RWPE1 (cell line): ENCODE results near the gene RFNG.

ENCODE experiments used
- CTCF ChIA-PET: fragments of 350-600 bp; sonication (Branson Sonifier 250); formaldehyde crosslinking; extraction: SDS; loops from one replicate; lab custom pipeline; 2021; lab: Yijun Ruan, JAX
- POLR2A ChIA-PET: fragments of 400-600 bp; formaldehyde crosslinking; extraction: SDS; loops from one replicate; lab custom pipeline; 2020; ENCODE audit warnings: antibody characterized with exemption; ENCODE audit not compliant: low non-redundant PET; lab: Yijun Ruan, JAX
- DNase-seq: peaks from one replicate; pipeline ENCODE4 v3.0.0; 2012; ENCODE audit warnings: low spot score
- H3K27ac ChIP-seq: fragments of 450-650 bp; 2 replicates; pipeline ENCODE4 v1.5.1; 2017
- TF ChIP-seq, protein P1 (sequence below): fragments of 450-650 bp; conservative IDR thresholded peaks from 2 replicates; pipeline ENCODE4 v1.5.1; 2017; ENCODE audit warnings: low read depth, mild to moderate bottlenecking

The RFNG gene

DNA sequence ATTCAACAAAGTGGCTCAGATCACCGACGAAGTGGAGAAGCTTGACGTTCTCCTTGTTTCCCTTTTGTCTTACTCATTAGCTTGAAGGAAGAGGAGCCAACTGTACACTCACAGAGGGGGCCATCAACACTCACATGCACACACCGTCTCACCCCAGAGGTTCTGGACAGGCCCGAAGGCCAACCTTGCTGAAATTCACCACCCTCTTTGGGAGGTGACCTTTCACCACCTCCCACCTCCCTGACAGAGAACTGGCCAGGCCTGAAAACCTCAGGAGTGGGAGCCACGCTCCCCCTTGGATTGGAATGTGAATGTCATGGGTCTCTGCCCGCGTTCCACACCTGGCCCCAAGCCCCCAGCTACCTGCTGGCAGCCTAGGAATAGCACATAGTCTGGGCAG, 16.1 kb downstream of the RFNG start:
- POLR2A ChIA-PET, result no interaction called here
- DNase-seq, result no peak
- TF ChIP-seq, protein P1, sequence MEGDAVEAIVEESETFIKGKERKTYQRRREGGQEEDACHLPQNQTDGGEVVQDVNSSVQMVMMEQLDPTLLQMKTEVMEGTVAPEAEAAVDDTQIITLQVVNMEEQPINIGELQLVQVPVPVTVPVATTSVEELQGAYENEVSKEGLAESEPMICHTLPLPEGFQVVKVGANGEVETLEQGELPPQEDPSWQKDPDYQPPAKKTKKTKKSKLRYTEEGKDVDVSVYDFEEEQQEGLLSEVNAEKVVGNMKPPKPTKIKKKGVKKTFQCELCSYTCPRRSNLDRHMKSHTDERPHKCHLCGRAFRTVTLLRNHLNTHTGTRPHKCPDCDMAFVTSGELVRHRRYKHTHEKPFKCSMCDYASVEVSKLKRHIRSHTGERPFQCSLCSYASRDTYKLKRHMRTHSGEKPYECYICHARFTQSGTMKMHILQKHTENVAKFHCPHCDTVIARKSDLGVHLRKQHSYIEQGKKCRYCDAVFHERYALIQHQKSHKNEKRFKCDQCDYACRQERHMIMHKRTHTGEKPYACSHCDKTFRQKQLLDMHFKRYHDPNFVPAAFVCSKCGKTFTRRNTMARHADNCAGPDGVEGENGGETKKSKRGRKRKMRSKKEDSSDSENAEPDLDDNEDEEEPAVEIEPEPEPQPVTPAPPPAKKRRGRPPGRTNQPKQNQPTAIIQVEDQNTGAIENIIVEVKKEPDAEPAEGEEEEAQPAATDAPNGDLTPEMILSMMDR, result no peak
- H3K27ac ChIP-seq, result peak overlapping the region; percentile 89
- CTCF ChIA-PET, result no interaction called here

DNA sequence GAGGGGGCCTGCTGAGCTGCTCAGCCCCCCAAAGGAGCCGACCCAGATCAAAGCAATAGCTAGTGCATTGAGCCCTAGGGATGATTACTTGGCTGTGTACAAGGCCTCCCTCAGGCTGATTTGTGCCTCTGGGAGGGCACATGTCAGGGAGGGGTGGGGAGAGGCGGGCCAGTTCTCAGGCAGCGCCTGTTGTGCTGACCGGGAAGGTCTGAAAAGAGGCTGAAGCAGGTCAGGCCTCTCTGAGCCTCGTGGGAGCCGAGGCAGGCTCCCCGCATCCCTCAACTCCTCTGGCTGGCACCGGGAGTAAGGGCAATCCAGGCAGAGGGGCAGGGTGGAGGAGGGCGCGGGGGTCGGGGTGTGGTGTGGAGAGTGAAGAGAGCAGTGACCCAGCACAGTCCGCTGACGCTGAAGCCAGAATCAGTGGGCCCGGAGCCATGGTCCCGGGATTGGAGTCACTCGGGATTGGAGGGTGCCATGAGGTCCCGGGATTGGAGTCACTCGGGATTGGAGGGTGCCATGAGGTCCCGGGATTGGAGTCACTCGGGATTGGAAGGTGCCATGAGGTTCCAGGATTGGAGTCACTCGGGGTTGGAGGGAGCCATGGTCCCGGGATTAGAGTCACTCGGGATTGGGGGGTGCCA, 17.1 kb downstream of the RFNG start:
- POLR2A ChIA-PET, result interaction anchor here (0.9 kb wide), 1 partner anchor 16 kb away, joined by 3 read pairs; no protein-coding TSS in a partner anchor
- H3K27ac ChIP-seq, result peak overlapping the region; percentile 82
- TF ChIP-seq, protein P1, result no peak

DNA sequence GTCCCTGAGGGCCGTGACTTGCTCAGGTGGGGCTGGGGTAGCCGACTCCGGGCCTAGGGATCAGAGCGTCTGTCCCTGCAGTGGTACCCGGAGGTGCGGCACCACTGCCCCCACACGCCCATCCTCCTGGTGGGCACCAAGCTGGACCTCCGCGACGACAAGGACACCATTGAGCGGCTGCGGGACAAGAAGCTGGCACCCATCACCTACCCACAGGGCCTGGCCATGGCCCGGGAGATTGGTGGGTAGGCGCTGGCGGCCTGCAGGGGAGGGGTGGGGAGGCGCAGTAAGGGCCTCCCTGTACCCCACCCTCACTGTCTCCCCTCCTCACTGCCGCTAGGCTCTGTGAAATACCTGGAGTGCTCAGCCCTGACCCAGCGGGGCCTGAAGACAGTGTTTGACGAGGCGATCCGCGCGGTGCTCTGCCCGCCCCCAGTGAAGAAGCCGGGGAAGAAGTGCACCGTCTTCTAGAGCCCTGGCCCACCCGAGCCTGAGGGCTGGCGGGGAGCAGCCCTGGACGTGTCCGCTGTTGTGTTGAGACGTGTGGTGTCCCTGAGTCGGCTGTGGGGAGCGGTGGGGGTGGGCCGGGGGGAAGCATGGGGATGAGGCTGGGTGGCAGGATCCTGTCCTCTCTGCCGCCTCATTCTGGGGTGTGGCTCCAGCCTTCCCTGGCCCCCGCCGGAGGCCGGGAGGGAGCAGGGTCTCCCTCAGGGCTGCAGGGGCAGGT, 18.1 kb downstream of the RFNG start:
- ChIA-PET CTCF (no interaction called here), POLR2A (interaction anchor here (0.9 kb wide), 1 partner anchor 17 kb away, joined by 3 read pairs; no protein-coding TSS in a partner anchor)
- DNase-seq, result no peak
- TF ChIP-seq, protein P1, result no peak
- peak overlapping the region; percentile 82 for H3K27ac ChIP-seq

More for the DNA sequence above, 17.1 kb downstream of the RFNG start:
- CTCF ChIA-PET, result no interaction called here
- DNase-seq, result no peak

DNA sequence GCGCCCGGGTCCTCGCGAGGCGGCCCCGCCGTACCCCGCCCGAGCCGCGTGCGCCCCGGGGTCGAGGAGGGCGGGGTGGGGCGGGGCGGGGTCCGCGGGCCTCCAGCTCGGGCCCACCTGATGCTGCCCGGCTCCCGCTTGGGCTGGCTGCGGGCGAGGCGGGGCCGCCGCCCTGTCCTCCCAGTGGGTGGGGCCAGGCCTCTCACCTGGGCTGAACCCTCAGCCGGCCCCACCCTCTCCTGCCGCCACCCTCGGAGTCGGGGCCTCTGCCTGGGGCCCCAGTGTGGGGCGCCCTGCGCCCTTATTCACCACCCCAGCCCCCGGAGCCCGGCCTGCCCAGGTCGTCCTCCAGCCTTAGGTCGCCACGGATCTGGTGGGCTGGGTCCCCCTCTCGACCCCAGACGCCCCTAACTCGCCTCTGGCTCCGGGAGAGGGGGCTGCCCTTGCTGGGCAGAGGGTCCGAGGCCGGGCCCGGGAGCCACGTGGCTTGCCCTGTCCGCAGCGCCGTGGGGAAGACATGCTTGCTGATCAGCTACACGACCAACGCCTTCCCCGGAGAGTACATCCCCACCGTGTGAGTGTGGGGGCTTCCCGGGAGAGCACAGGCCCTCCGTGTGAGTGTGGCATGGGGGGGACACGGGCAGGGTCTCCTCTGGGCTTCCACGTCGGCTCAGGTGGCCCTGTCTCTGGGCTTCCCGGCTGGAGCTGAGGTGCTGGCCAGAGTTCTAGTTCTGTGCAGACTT, 19.6 kb downstream of the RFNG start:
- H3K27ac ChIP-seq, result peak overlapping the region; percentile 82
- TF ChIP-seq, protein P1, result no peak
- DNase-seq, result peak; percentile 53
- ChIA-PET POLR2A (no interaction called here), CTCF (interaction anchor here (0.5 to 2.9 kb wide), 3 partner anchors 11 to 153 kb away, joined by 3 to 22 read pairs (median 4); partner anchors contain the start of gene CENPX)

DNA sequence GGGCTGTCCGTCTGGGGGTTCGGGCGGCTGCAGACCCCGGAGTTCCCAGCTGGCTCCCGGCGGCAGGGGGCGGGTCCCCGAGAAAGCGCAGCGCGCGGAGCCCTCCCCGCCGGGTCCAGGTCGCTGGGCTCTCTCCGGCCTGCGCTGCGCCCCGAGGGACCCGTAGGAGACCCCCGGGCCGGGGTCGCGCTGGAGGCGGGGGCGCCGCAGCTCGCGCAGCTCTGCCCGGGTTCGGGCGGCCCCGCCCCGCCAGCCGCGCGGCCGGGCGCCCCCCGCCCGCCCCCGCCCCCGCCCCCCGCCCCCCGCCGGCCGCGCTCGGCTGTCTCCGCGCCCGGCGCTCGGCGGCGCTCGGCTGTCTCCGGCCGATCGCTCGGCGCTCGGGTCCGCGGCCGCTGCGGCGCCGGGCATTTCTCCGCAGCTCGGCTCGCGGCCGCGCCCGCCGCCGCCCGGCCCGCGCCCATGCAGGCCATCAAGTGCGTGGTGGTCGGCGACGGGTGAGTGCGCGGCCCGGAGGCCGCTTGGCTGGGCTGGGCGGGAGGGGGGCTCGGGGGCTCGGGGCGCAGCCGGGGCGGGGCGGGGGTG, 20.2 kb downstream of the RFNG start, which contains the start of gene RAC3:
TSS of gene RAC3 (plus strand) at position 376 of the 582 bp plus-strand sequence. CDS start at position 460, 84 bp downstream.
- no peak for DNase-seq
- TF ChIP-seq, protein P1, result no peak
- ChIA-PET CTCF (interaction anchor here (0.5 to 3.1 kb wide), 7 partner anchors 10 to 154 kb away, joined by 3 to 24 read pairs (median 4); partner anchors contain the start of gene CENPX), POLR2A (interaction anchor here (0.6 kb wide), 1 partner anchor 8 kb away, joined by 3 read pairs; the partner anchor contains the start of genes CENPX and LRRC45)
- H3K27ac ChIP-seq, result peak within 1 kb of the TSS; percentile 82
